Measurements from ENCODE around the gene NTMT1. TPM values are rescaled to one million over a fixed set of nuclear protein-coding genes. Genes with fewer than 3 reads are reported as not detected.

NTMT1 gene
- total RNA-seq, 4 donors from 2014 or later = 1.8 to 30.8 (median 21.6) TPM

- H3K4me1 ChIP-seq = peaks cover 0 to 12% of the 10 kb centered on the region in 2 donors
- H3K4me3 ChIP-seq = no peak overlapping the region
- intact Hi-C loops (cut with DNase I; ENCODE audit: low total_unique reads) = loop anchor here (5.0 kb wide), 2 partner anchors 107 to 437 kb away; no protein-coding TSS in a partner anchor
- H3K9me3 ChIP-seq = no peaks in the 10 kb centered on the region
- no peaks in the 10 kb centered on the region for H3K36me3 ChIP-seq
- H3K27ac ChIP-seq = peak overlapping the region; percentile 89 to 90
- DNase-seq = no peak
- TF ChIP-seq, protein P1, sequence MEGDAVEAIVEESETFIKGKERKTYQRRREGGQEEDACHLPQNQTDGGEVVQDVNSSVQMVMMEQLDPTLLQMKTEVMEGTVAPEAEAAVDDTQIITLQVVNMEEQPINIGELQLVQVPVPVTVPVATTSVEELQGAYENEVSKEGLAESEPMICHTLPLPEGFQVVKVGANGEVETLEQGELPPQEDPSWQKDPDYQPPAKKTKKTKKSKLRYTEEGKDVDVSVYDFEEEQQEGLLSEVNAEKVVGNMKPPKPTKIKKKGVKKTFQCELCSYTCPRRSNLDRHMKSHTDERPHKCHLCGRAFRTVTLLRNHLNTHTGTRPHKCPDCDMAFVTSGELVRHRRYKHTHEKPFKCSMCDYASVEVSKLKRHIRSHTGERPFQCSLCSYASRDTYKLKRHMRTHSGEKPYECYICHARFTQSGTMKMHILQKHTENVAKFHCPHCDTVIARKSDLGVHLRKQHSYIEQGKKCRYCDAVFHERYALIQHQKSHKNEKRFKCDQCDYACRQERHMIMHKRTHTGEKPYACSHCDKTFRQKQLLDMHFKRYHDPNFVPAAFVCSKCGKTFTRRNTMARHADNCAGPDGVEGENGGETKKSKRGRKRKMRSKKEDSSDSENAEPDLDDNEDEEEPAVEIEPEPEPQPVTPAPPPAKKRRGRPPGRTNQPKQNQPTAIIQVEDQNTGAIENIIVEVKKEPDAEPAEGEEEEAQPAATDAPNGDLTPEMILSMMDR (IDR thresholded peaks at IDR 0.05) = no peak
- no peak for TF ChIP-seq POLR2A (IDR thresholded peaks at IDR 0.05)
- H3K27me3 ChIP-seq = no peaks in the 10 kb centered on the region
Measured at GRCh38 chr9:129608561-129609481, 17.1 kb upstream of the NTMT1 start.

- H3K36me3 ChIP-seq = no peaks in the 10 kb centered on the region
- peak; percentile 62 to 65 for DNase-seq
- peak overlapping the region; percentile 89 to 90 for H3K27ac ChIP-seq
- intact Hi-C loops (cut with DNase I; ENCODE audit: low total_unique reads) = loop anchor here (5.0 kb wide), 3 partner anchors 107 to 472 kb away; no protein-coding TSS in a partner anchor
- TF ChIP-seq POLR2A (IDR thresholded peaks at IDR 0.05) = no peak
- TF ChIP-seq, protein P1 (IDR thresholded peaks at IDR 0.05) = no peak
- peak overlapping the region; percentile 34 to 58 for H3K4me3 ChIP-seq
- no peaks in the 10 kb centered on the region for H3K9me3 ChIP-seq
- peaks cover 0 to 12% of the 10 kb centered on the region in 2 donors for H3K4me1 ChIP-seq
- no peaks in the 10 kb centered on the region for H3K27me3 ChIP-seq
Measured at GRCh38 chr9:129609486-129610212, 16.3 kb upstream of the NTMT1 start.

DNA sequence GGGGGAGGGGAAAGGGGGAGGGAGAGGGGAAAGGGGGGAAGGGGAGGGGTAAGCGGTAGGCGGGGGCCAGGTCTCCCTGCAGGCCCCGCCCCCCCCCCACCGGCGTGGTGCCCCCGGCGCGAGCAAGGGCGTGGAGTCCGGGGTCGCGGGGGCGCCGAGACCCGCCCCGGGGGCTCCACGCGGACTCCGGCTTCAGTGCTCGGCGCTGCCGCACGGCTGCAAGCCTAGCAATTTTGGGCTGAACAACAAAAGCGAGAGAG lies 15.8 kb upstream of the NTMT1 start:
- Histone ChIP-seq H3K4me1 (peaks cover 0 to 12% of the 10 kb centered on the region in 2 donors), H3K9me3 (no peaks in the 10 kb centered on the region), H3K36me3 (no peaks in the 10 kb centered on the region), H3K4me3 (peak overlapping the region; percentile 34 to 58), H3K27ac (peak overlapping the region; percentile 89 to 90), H3K27me3 (no peaks in the 10 kb centered on the region)
- intact Hi-C loops (cut with DNase I; ENCODE audit: low total_unique reads) = loop anchor here (5.0 kb wide), 1 partner anchor 473 kb away; no protein-coding TSS in a partner anchor
- no peak for TF ChIP-seq POLR2A (IDR thresholded peaks at IDR 0.05)
- TF ChIP-seq, protein P1 (IDR thresholded peaks at IDR 0.05) = no peak
- peak in 1 of 2 donors; percentile 38 for DNase-seq

GRCh38 chr9:129610473-129611306 lies 15.3 kb upstream of the NTMT1 start:
- Histone ChIP-seq H3K36me3 (no peaks in the 10 kb centered on the region), H3K27ac (peak overlapping the region; percentile 89 to 90), H3K4me3 (peak overlapping the region; percentile 34 to 58), H3K27me3 (no peaks in the 10 kb centered on the region), H3K9me3 (no peaks in the 10 kb centered on the region), H3K4me1 (peaks cover 0 to 12% of the 10 kb centered on the region in 2 donors)
- DNase-seq = peak; percentile 78 to 85
- intact Hi-C loops (cut with DNase I; ENCODE audit: low total_unique reads) = loop anchor here (5.0 kb wide), 1 partner anchor 473 kb away; no protein-coding TSS in a partner anchor
- TF ChIP-seq, protein P1 (IDR thresholded peaks at IDR 0.05) = peak; percentile 65 to 100 (median 98)
- TF ChIP-seq POLR2A (IDR thresholded peaks at IDR 0.05) = peak in 1 of 2 donors; percentile 51
